GM23338 (cell line): ENCODE measurements around the gene GPSM1. TPM values are rescaled to one million over a fixed set of nuclear protein-coding genes. Genes with fewer than 3 reads are reported as not detected.

Experiments used
- ATAC-seq: fragments of 200-7000 bp; cut with Tn5 transposase; 3 replicates; pipeline ENCODE4 v1.9.1; 2020
- DNase-seq: peaks from one replicate; pipeline ENCODE4 v3.0.0-alpha.2; 2015; ENCODE audit warnings: low spot score
- H2AFZ ChIP-seq: fragments of 200-600 bp; sonication (generic); 2 replicates; pipeline ENCODE4 v1.8.0; 2016; ENCODE audit warnings: antibody characterized with exemption, mild to moderate bottlenecking, moderate library complexity
- H3F3A ChIP-seq: fragments of 200-600 bp; sonication (generic); replicated peaks from 2 replicates; pipeline ENCODE4 v1.8.0; 2017; ENCODE audit warnings: antibody characterized with exemption, mixed run types, low read depth
- H3K27ac ChIP-seq: fragments of 200-600 bp; sonication (generic); 2 replicates; pipeline ENCODE4 v1.6.1; 2016; ENCODE audit warnings: low read depth
- H3K27me3 ChIP-seq: fragments of 200-600 bp; sonication (generic); 2 replicates; pipeline ENCODE4 v1.8.0; 2016; ENCODE audit warnings: mild to moderate bottlenecking, mixed run types, moderate library complexity; ENCODE audit not compliant: insufficient read depth
- H3K36me3 ChIP-seq: fragments of 200-600 bp; sonication (generic); 2 replicates; pipeline ENCODE4 v1.8.0; 2016; ENCODE audit warnings: mild to moderate bottlenecking; ENCODE audit not compliant: insufficient read depth
- H3K4me1 ChIP-seq: fragments of 200-600 bp; sonication (generic); 2 replicates; pipeline ENCODE4 v1.8.0; 2016; ENCODE audit warnings: mild to moderate bottlenecking, moderate library complexity; ENCODE audit not compliant: insufficient read depth
- H3K4me2 ChIP-seq: fragments of 200-600 bp; sonication (generic); 2 replicates; pipeline ENCODE4 v1.7.1; 2017; ENCODE audit warnings: mixed run types
- H3K4me3 ChIP-seq: fragments of 200-600 bp; sonication (generic); 2 replicates; pipeline ENCODE4 v1.6.1; 2016; ENCODE audit warnings: mixed run types
- H3K79me2 ChIP-seq: fragments of 200-600 bp; sonication (generic); replicated peaks from 2 replicates; pipeline ENCODE4 v1.8.0; 2017; ENCODE audit warnings: mild to moderate bottlenecking; ENCODE audit not compliant: insufficient read depth
- H3K9me2 ChIP-seq: fragments of 200-600 bp; sonication (generic); 2 replicates; pipeline ENCODE4 v1.8.0; 2017; ENCODE audit not compliant: insufficient read depth
- H4K20me1 ChIP-seq: fragments of 200-600 bp; sonication (generic); replicated peaks from 2 replicates; pipeline ENCODE4 v1.8.0; 2017; ENCODE audit warnings: mild to moderate bottlenecking; ENCODE audit not compliant: insufficient read depth
- H3K27ac Mint-ChIP-seq: 2 replicates; pipeline ENCODE4 v1.8.0; 2020; ENCODE audit warnings: inconsistent platforms, mild to moderate bottlenecking, moderate library complexity, mixed read lengths
- H3K27me3 Mint-ChIP-seq: 3 replicates; pipeline ENCODE4 v1.8.0; 2022; ENCODE audit warnings: low read depth, mild to moderate bottlenecking, moderate library complexity, mixed read lengths, inconsistent platforms; ENCODE audit not compliant: insufficient read depth, poor library complexity
- H3K36me3 Mint-ChIP-seq: 3 replicates; pipeline ENCODE4 v1.8.0; 2021; ENCODE audit warnings: low read depth, mild to moderate bottlenecking, inconsistent platforms, moderate library complexity, mixed read lengths
- H3K4me1 Mint-ChIP-seq: 3 replicates; pipeline ENCODE4 v1.8.0; 2020; ENCODE audit warnings: mild to moderate bottlenecking, inconsistent platforms, mixed read lengths
- H3K4me3 Mint-ChIP-seq: 3 replicates; pipeline ENCODE4 v1.8.0; 2021; ENCODE audit warnings: moderate library complexity, mild to moderate bottlenecking, inconsistent platforms, mixed read lengths
- H3K9me3 Mint-ChIP-seq: 3 replicates; pipeline ENCODE4 v1.8.0; 2020; ENCODE audit warnings: moderate library complexity, mild to moderate bottlenecking, inconsistent platforms, mixed read lengths
- EZH2 ChIP-seq: fragments of 200-600 bp; sonication (generic); IDR thresholded peaks from one replicate; pipeline ENCODE4 v1.8.0; 2017; ENCODE audit warnings: antibody characterized with exemption, mild to moderate bottlenecking, low read depth; ENCODE audit not compliant: unreplicated experiment
- POLR2AphosphoS5 ChIP-seq: IDR thresholded peaks from 2 replicates; pipeline ENCODE4 v1.6.1; 2016; ENCODE audit warnings: antibody characterized with exemption, low read depth
- ZNF114 ChIP-seq: fragments of 250-450 bp; sonication (Bioruptor Pico); IDR thresholded peaks from 2 replicates; pipeline ENCODE4 v1.5.0; 2020; ENCODE audit warnings: mild to moderate bottlenecking, moderate library complexity
- polyA plus RNA-seq: library from polyadenylated mRNA; unstranded; fragments of >200 nt; fragmentation: Nextera tagmentation; extraction: Ambion mirVana; gene quantifications from 2 replicates; pipeline ENCODE4 v1.2.1, GENCODE V29; 2016
- total RNA-seq: library from RNA; depleted of rRNA; stranded (reverse); fragments of >200 nt; shearing (Covaris generic); gene quantifications from 2 replicates; pipeline ENCODE4 v1.2.3, GENCODE V29; 2014
- TF ChIP-seq, protein P1 (sequence below): IDR thresholded peaks from one replicate; pipeline ENCODE4 v1.6.1; 2018; ENCODE audit warnings: antibody characterized with exemption; ENCODE audit not compliant: unreplicated experiment
- TF ChIP-seq, protein P2 (sequence below): IDR thresholded peaks from 2 replicates; pipeline ENCODE4 v1.6.1; 2016; ENCODE audit warnings: antibody characterized with exemption

Gene GPSM1
- total and polyA plus RNA-seq, 2 experiments from 2014 or later, result 4.8 to 23.2 TPM

DNA sequence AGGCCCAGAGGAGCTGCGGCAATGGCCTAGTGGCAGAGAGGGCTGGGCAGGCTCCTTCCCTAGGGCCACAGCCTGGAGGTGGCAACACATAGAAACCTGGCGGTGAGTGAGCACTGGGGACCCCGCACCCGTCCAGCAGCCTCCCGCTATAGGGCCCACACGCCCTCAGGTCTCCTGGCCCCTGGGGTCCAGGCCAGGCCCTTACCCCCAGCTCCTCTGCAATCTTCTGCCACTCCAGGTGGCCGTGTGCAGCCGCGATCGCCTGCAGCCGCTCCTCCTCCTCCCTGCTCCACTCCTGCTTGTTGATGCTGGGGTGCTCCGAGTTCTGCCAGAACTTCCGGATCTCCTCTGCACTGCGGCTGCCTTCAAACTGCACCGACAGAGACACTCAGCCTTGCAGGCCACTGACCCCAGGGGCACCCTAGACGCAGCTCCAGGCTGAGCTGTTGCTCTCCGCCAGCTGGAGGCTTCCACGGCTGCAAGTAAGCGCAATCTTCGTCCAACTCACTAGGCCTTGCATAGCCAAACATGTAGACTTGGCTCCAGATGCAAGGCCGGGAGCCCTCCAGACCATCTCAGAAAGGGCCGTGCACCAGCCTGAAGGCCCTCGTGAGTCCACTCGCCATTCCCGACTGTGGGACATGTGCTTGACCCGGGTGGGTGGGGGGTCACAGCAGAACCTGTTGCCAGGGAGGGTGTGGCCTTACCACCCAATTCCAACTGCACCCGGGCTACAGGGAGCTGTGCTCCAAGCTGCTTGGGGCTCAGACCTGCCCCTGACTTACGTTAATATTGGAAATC lies 64.6 kb downstream of the GPSM1 start:
- H3K27me3 ChIP-seq, result no peaks in the 10 kb centered on the region
- no peak overlapping the region for H3K4me2 ChIP-seq
- Mint-ChIP-seq H3K27me3 (peaks cover 1% of the 10 kb centered on the region), H3K4me3 (no peak overlapping the region), H3K9me3 (no peaks in the 10 kb centered on the region), H3K27ac (no peak overlapping the region; the same call in 1 of the 2 replicates), H3K4me1 (no peaks in the 10 kb centered on the region), H3K36me3 (peaks cover 74% of the 10 kb centered on the region)
- H3K9me2 ChIP-seq, result no peaks in the 10 kb centered on the region
- 0 out of 2 replicates have a peak, but pooled peaks cover 4% of the 10 kb centered on the region for H3F3A ChIP-seq
- H3K79me2 ChIP-seq, result peaks cover 10% of the 10 kb centered on the region; the same call in 1 of the 2 replicates
- no peak for TF ChIP-seq POLR2AphosphoS5
- TF ChIP-seq ZNF114, result no peak
- TF ChIP-seq, protein P1, sequence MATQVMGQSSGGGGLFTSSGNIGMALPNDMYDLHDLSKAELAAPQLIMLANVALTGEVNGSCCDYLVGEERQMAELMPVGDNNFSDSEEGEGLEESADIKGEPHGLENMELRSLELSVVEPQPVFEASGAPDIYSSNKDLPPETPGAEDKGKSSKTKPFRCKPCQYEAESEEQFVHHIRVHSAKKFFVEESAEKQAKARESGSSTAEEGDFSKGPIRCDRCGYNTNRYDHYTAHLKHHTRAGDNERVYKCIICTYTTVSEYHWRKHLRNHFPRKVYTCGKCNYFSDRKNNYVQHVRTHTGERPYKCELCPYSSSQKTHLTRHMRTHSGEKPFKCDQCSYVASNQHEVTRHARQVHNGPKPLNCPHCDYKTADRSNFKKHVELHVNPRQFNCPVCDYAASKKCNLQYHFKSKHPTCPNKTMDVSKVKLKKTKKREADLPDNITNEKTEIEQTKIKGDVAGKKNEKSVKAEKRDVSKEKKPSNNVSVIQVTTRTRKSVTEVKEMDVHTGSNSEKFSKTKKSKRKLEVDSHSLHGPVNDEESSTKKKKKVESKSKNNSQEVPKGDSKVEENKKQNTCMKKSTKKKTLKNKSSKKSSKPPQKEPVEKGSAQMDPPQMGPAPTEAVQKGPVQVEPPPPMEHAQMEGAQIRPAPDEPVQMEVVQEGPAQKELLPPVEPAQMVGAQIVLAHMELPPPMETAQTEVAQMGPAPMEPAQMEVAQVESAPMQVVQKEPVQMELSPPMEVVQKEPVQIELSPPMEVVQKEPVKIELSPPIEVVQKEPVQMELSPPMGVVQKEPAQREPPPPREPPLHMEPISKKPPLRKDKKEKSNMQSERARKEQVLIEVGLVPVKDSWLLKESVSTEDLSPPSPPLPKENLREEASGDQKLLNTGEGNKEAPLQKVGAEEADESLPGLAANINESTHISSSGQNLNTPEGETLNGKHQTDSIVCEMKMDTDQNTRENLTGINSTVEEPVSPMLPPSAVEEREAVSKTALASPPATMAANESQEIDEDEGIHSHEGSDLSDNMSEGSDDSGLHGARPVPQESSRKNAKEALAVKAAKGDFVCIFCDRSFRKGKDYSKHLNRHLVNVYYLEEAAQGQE, result no peak
- TF ChIP-seq, protein P2, sequence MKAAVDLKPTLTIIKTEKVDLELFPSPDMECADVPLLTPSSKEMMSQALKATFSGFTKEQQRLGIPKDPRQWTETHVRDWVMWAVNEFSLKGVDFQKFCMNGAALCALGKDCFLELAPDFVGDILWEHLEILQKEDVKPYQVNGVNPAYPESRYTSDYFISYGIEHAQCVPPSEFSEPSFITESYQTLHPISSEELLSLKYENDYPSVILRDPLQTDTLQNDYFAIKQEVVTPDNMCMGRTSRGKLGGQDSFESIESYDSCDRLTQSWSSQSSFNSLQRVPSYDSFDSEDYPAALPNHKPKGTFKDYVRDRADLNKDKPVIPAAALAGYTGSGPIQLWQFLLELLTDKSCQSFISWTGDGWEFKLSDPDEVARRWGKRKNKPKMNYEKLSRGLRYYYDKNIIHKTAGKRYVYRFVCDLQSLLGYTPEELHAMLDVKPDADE, result no peak
- DNase-seq (no peak), ATAC-seq (no peak)
- peaks cover 16% of the 10 kb centered on the region for H4K20me1 ChIP-seq
- H2AFZ ChIP-seq, result no peak overlapping the region
- no peak overlapping the region for H3K27ac ChIP-seq
- H3K36me3 ChIP-seq, result peaks cover 25% of the 10 kb centered on the region
- no peak overlapping the region for H3K4me3 ChIP-seq
- no peaks in the 10 kb centered on the region for H3K4me1 ChIP-seq

DNA sequence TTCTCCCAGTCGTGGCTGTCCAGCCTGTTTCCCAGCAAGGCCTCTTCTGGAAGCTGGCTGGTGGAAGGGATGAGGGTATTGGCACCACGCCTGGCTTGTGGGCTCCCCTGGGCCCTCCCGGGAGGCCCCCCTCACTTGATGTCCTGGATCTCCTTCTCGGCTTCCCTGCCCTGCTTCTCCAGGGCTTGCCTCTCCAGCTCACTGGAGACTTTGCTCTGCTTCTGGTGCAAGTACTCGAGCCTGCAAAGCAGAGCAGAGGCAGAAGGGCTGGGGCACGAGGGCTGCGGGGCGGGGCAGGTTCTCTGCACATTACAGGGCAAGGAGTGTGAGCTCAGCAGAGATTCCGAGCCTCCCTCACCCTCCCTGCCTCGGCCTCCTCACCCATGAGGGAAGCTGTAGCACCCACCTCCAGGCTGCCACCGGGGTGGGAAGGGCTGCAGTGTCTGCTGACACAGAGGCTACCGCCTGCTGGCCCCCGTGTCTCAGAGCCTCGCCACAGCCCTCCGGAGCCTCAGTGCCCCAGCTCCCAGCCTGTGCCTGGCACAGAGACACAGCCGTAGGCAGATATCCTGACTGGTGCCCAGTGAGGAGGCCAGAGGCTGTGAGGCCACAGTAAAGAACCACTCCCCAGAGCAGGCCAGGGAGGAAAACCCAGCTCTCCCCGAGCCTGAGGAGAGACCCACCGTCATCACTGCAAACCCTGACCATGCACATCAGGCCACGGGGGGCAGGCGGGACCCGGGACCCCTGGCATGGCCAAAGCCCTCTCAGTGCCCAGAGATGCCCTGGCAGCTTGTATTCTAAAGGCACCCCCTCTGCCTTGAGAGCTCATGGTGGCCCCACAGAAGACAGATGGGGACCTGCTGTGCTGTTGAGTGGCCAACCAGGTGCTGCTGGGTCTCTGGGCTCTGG lies 65.5 kb downstream of the GPSM1 start:
- Mint-ChIP-seq H3K4me3 (no peak overlapping the region), H3K27me3 (no peaks in the 10 kb centered on the region), H3K4me1 (no peaks in the 10 kb centered on the region), H3K9me3 (no peaks in the 10 kb centered on the region), H3K36me3 (peaks cover 70% of the 10 kb centered on the region), H3K27ac (no peak overlapping the region)
- peaks cover 17% of the 10 kb centered on the region for H4K20me1 ChIP-seq
- 0 out of 2 replicates have a peak, but pooled peaks cover 4% of the 10 kb centered on the region for H3F3A ChIP-seq
- no peak overlapping the region for H3K4me3 ChIP-seq
- H2AFZ ChIP-seq, result no peak overlapping the region
- no peak overlapping the region for H3K4me2 ChIP-seq
- no peak overlapping the region for H3K27ac ChIP-seq
- TF ChIP-seq EZH2, result no peak
- H3K4me1 ChIP-seq, result no peaks in the 10 kb centered on the region
- no peaks in the 10 kb centered on the region for H3K27me3 ChIP-seq
- H3K79me2 ChIP-seq, result peaks cover 14% of the 10 kb centered on the region
- ATAC-seq (no peak), DNase-seq (no peak)
- H3K9me2 ChIP-seq, result no peaks in the 10 kb centered on the region
- H3K36me3 ChIP-seq, result peaks cover 22% of the 10 kb centered on the region
